T-helper 2 cell treated with Interferon-gamma antibody and Interleukin-4, amounts not matched to agents 5 μg/mL and 100 μg/mL, for 36 hours (primary cell): ENCODE data around the gene ERCC1.

Source experiments
- DNase-seq: peaks from one replicate; pipeline ENCODE4 v3.0.0; 2021; ENCODE audit warnings: low spot score
- H3K27ac Mint-ChIP-seq: one replicate; pipeline ENCODE4 v1.8.0; 2021; ENCODE audit warnings: mild to moderate bottlenecking, mixed read lengths
- H3K27me3 Mint-ChIP-seq: one replicate; pipeline ENCODE4 v1.8.0; 2021; ENCODE audit warnings: low read depth, mixed read lengths
- H3K36me3 Mint-ChIP-seq: one replicate; pipeline ENCODE4 v1.8.0; 2021; ENCODE audit warnings: low read depth, mixed read lengths
- H3K4me1 Mint-ChIP-seq: one replicate; pipeline ENCODE4 v1.8.0; 2021; ENCODE audit warnings: low read depth, mixed read lengths
- H3K4me3 Mint-ChIP-seq: one replicate; pipeline ENCODE4 v1.8.0; 2022; ENCODE audit warnings: mild to moderate bottlenecking, moderate library complexity, mixed read lengths
- H3K9me3 Mint-ChIP-seq: one replicate; pipeline ENCODE4 v1.8.0; 2021; ENCODE audit warnings: mixed read lengths

Gene ERCC1

DNA sequence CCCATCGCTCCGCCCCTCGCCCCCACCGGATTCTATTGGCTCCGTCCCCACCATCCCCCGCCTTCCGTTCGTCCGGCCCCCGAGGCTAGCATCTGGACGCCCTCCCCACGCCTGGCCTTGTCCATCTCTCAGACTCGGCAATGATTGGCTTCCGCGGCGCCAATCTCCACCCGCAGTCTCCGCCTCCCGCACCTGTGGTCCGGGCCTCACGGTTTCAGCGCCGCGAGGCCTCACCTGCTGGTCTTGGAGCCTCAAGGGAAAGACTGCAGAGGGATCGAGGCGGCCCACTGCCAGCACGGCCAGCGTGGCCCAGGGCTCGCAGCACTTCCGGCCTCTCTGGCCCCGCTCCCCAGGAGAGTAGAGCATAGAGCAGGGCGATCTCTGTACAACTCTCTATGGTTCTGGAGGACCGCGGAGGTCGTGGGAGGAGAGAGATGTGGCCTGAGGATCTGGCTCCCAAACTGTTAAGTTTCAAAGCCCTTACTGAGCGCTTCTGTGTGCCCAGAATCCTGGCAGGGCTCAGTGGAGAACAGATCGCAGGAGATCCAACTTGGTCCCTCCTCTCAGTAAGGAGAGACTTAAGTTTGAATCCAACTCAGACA is at the start of gene ERCC1:
Gene ERCC1 (minus strand): TSS at position 329 of the 602 bp plus-strand sequence. CDS start 543 bp downstream, outside the sequence.
- Mint-ChIP-seq H3K36me3 (peaks cover 17% of the 10 kb centered on the region), H3K27me3 (peaks cover 7% of the 10 kb centered on the region), H3K27ac (peak within 1 kb of the TSS; percentile 90), H3K4me3 (peak within 1 kb of the TSS; percentile 96), H3K9me3 (no peaks in the 10 kb centered on the region), H3K4me1 (peaks cover 40% of the 10 kb centered on the region)
- peak; percentile 84 for DNase-seq

DNA sequence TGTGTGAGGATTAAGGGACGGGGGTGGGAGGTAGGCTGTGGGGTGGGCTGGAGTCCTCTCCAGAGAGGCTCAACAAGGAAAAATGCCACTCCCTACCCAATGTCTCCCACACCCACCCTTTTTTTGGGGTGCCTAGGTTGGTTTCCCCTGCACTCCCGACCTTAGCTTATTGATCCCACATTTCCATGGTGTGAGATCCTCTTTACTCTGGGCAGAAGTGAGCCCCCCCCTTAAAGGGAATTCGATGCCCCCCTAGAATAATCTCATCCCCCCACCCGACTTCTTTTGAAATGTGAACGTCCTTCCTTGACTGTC is 49.6 kb upstream of the ERCC1 start:
- H3K4me3 Mint-ChIP-seq, result no peak overlapping the region
- peaks cover 29% of the 10 kb centered on the region for H3K4me1 Mint-ChIP-seq
- no peak overlapping the region for H3K27ac Mint-ChIP-seq
- H3K36me3 Mint-ChIP-seq, result no peaks in the 10 kb centered on the region
- H3K27me3 Mint-ChIP-seq, result peaks cover 56% of the 10 kb centered on the region
- no peaks in the 10 kb centered on the region for H3K9me3 Mint-ChIP-seq
- DNase-seq, result no peak

DNA sequence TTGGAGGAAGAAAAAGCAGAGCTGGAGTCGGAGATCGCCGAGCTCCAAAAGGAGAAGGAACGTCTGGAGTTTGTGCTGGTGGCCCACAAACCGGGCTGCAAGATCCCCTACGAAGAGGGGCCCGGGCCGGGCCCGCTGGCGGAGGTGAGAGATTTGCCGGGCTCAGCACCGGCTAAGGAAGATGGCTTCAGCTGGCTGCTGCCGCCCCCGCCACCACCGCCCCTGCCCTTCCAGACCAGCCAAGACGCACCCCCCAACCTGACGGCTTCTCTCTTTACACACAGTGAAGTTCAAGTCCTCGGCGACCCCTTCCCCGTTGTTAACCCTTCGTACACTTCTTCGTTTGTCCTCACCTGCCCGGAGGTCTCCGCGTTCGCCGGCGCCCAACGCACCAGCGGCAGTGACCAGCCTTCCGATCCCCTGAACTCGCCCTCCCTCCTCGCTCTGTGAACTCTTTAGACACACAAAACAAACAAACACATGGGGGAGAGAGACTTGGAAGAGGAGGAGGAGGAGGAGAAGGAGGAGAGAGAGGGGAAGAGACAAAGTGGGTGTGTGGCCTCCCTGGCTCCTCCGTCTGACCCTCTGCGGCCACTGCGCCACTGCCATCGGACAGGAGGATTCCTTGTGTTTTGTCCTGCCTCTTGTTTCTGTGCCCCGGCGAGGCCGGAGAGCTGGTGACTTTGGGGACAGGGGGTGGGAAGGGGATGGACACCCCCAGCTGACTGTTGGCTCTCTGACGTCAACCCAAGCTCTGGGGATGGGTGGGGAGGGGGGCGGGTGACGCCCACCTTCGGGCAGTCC is 49.0 kb upstream of the ERCC1 start:
- Mint-ChIP-seq H3K27me3 (peaks cover 56% of the 10 kb centered on the region), H3K9me3 (no peaks in the 10 kb centered on the region), H3K27ac (no peak overlapping the region), H3K4me1 (peaks cover 28% of the 10 kb centered on the region), H3K4me3 (no peak overlapping the region), H3K36me3 (no peaks in the 10 kb centered on the region)
- no peak for DNase-seq

DNA sequence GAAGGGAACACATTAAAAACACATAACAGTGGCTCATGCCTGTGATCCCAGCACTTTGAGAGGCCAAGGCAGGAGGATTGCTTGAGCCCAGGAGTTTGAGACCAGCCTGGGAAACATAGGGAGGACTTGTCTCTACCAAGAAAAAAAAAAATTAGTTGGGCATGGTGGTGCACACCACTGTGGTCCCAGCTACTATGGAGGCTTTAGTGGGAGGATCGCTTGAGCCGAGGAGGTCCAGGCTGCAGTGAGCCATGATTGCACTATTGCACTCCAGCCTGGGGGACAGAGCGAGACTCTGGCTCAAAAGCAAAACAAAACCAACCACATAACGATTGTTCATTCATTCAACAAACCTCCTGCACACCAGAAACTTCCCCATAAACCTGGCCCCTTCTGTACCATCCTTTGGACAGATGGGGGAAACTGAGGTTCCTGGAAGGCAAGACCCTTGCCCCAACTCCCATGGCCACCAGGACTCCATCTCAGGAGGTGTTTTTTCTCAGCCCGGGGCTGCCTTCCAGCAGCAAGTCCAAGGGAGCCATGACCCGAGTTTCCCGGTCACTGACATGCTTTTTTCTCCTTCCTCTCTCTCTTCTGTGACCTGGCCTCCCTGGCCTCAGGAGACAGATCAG is 48.3 kb upstream of the ERCC1 start:
- no peak for DNase-seq
- no peaks in the 10 kb centered on the region for H3K9me3 Mint-ChIP-seq
- peak overlapping the region; percentile 8 for H3K4me3 Mint-ChIP-seq
- H3K27me3 Mint-ChIP-seq, result peaks cover 58% of the 10 kb centered on the region
- H3K4me1 Mint-ChIP-seq, result peaks cover 23% of the 10 kb centered on the region
- no peak overlapping the region for H3K27ac Mint-ChIP-seq
- H3K36me3 Mint-ChIP-seq, result no peaks in the 10 kb centered on the region

DNA sequence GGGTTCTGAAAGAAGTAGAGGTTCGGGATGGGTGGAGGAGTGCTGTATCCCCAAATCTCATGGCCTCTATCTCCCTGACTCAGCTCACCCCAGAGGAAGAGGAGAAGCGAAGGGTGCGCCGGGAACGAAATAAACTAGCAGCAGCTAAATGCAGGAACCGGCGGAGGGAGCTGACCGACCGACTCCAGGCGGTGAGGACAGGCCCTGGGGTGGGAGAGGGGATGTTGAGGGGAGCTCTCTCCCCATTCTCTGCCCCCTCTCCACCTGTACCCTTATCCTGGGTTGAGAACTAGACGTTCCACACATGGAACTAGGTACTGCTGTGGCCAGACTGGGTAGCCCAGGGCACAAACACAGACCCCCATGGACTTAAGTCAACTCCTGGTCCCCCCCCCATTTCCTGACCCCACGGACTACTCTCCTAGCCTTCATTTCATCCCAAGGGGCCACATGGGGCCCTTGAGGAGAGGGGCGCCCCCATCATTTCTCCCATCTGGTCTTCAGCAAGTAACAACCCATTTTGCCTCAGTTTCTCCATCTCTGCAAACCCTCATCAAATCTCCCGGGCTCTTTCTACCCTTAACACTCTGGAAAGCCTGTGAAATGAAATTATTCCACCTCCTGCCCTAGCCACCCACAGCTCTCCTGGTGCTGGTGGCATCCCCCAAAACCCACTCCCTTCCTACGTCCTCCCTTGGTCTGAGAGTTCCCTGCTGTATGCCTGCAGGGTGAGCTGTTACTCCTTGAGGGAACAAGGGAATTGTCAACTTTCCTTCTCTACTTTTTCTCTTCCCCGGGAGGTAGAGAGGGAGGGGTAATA is 47.6 kb upstream of the ERCC1 start:
- Mint-ChIP-seq H3K9me3 (no peaks in the 10 kb centered on the region), H3K27me3 (peaks cover 56% of the 10 kb centered on the region), H3K4me3 (peak overlapping the region; percentile 8), H3K4me1 (peaks cover 20% of the 10 kb centered on the region), H3K27ac (no peak overlapping the region), H3K36me3 (no peaks in the 10 kb centered on the region)
- no peak for DNase-seq

DNA sequence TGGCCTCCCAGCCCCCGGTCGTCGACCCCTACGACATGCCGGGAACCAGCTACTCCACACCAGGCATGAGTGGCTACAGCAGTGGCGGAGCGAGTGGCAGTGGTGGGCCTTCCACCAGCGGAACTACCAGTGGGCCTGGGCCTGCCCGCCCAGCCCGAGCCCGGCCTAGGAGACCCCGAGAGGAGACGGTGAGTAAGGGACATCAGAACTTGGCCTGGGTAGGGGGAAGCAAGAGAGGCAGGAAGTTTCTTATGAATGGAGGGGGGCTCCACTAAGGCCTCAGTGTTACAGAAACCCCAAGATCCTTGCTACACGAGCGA is 47.0 kb upstream of the ERCC1 start:
- DNase-seq, result no peak
- Mint-ChIP-seq H3K27ac (peak overlapping the region; percentile 92), H3K4me1 (peaks cover 19% of the 10 kb centered on the region), H3K9me3 (no peaks in the 10 kb centered on the region), H3K36me3 (no peaks in the 10 kb centered on the region), H3K27me3 (peaks cover 53% of the 10 kb centered on the region), H3K4me3 (peak overlapping the region; percentile 85)

DNA sequence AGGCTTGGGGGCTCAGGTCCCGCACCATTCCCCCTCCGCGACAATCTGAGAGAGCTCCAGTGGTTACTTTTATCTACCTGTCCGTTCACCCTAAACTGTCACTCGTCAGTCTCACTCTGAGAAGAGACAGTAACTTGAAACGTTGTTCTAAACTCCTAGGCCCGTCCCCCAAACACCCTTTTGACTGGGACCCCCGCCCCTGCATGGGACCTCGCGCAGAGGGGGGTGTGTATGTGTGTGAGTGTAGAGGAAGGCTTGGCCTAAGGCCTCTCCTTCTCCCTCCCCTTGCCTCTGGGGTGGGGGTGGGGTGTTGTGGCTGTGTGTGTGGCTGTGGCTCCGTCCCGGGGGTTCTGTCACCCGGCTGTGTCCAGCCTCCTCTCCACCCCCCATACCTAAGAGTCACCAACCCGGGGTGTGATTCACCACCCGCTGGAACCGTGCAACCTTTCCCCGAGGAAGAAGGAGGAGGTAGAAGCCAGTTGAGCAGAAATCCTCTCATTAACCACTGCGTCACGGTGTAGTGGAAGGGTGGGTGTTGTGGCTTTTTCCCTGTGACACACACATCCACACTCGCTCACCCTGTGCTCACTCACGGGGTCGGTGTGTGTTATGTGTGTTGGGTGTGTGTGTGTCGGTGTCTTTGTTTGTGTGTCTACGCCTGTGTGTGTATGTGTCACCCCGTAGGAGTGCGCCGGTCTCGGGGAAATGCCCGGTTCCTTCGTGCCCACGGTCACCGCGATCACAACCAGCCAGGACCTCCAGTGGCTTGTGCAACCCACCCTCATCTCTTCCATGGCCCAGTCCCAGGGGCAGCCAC is 46.4 kb upstream of the ERCC1 start:
- Mint-ChIP-seq H3K4me1 (peaks cover 18% of the 10 kb centered on the region), H3K27ac (peak overlapping the region; percentile 92), H3K36me3 (no peaks in the 10 kb centered on the region), H3K27me3 (peaks cover 52% of the 10 kb centered on the region), H3K9me3 (no peaks in the 10 kb centered on the region), H3K4me3 (peak overlapping the region; percentile 85)
- DNase-seq, result peak; percentile 43

DNA sequence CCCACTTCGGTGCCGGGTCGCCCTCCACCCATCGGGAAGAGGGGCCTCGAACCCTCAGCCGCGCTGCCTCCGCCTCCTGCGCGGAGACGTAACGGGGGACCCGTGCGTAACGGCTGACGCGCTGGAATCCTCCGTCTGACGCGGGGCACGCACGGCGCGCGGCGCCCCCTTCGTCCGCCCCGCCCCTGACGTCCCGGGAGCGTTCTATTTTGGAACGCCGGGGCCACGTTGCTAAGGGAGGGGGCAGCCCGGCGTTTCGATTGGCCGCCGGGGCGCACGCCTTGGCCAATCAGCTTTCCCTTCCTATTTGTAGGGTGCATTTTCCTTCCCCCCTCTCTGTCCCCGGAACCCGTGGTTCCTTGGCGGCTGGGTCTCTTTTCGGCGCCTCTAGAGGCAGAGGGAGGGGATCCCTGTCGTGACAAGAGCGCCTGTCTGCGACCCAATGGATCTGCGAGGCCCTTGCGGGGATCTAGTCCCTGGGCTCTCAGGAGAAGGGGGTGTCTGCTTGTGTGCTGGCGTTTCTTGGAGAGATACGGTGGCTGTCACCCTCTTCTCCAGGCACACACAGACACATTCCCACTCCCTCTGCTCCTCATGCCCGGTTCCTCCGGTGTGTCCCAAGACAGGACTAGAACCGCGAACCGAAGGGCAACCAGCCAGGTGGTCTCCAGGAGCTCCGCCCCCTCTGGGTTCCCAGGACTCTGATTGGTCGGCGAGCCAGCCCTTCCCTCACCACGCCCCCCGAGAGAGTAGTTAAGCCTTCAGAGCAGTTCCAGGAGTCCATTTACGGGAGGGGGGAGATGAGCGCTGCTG is 45.6 kb upstream of the ERCC1 start:
- peak; percentile 93 for DNase-seq
- H3K36me3 Mint-ChIP-seq, result no peaks in the 10 kb centered on the region
- peaks cover 16% of the 10 kb centered on the region for H3K4me1 Mint-ChIP-seq
- H3K27me3 Mint-ChIP-seq, result peaks cover 48% of the 10 kb centered on the region
- H3K4me3 Mint-ChIP-seq, result peak overlapping the region; percentile 85
- no peaks in the 10 kb centered on the region for H3K9me3 Mint-ChIP-seq
- peak overlapping the region; percentile 92 for H3K27ac Mint-ChIP-seq

DNA sequence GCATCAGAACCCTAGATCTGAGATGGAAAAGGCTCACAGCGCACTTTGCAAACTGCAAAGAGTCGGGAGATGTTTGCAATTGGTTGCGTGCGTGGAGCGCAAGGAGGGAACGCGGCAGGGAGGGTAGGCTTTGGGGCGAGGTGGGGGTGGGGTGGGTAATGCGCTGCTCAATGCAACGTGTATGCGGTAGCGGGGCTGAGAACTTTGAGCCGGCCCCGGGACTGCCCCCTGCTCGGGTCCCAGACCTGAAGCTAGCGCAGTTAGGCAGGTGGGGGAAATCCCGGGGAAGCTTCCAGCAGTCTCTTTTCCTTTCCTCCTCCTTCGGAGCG is 45.0 kb upstream of the ERCC1 start:
- peaks cover 16% of the 10 kb centered on the region for H3K4me1 Mint-ChIP-seq
- DNase-seq, result no peak
- no peaks in the 10 kb centered on the region for H3K36me3 Mint-ChIP-seq

DNA sequence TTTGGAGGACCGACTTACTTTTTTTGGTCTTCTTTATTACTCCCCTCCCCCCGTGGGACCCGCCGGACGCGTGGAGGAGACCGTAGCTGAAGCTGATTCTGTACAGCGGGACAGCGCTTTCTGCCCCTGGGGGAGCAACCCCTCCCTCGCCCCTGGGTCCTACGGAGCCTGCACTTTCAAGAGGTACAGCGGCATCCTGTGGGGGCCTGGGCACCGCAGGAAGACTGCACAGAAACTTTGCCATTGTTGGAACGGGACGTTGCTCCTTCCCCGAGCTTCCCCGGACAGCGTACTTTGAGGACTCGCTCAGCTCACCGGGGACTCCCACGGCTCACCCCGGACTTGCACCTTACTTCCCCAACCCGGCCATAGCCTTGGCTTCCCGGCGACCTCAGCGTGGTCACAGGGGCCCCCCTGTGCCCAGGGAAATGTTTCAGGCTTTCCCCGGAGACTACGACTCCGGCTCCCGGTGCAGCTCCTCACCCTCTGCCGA is 44.5 kb upstream of the ERCC1 start:
- Mint-ChIP-seq H3K4me3 (peak overlapping the region; percentile 85), H3K27me3 (peaks cover 38% of the 10 kb centered on the region), H3K9me3 (no peaks in the 10 kb centered on the region), H3K36me3 (no peaks in the 10 kb centered on the region), H3K4me1 (peaks cover 16% of the 10 kb centered on the region), H3K27ac (peak overlapping the region; percentile 92)
- DNase-seq, result no peak

More for the DNA sequence above, 45.0 kb upstream of the ERCC1 start:
- no peaks in the 10 kb centered on the region for H3K9me3 Mint-ChIP-seq
- H3K27me3 Mint-ChIP-seq, result peaks cover 42% of the 10 kb centered on the region
- peak overlapping the region; percentile 85 for H3K4me3 Mint-ChIP-seq
- H3K27ac Mint-ChIP-seq, result peak overlapping the region; percentile 92

DNA sequence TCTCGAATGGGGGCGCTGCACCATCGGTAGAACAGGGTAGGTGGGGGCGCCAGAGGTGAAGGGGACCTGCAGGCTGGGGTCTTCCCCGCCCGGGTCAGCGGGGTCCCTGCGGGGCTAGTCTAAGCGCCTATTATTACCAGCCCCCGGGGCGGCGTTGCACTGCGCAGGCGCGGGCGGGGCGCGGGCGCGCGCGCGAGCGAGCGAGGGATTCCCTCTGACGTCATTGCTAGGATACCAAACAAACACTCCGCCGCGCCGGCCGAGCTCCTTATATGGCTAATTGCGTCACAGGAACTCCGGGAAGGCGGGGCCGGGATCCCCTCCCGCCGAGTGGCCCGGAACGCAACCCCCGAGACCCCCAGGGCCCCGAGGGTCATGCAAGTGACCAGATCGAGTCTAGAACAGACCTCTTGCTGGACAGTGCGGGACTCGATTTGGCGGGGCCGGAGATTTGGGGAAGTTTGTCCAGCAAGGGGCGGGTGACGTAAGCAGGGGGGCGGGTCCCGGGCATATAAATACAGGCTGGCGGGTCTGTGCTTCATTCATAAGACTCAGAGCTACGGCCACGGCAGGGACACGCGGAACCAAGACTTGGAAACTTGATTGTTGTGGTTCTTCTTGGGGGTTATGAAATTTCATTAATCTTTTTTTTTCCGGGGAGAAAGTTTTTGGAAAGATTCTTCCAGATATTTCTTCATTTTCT is 43.9 kb upstream of the ERCC1 start, which contains the start of gene FOSB:
Gene FOSB (plus strand): TSS at position 541 of the 703 bp plus-strand sequence. CDS start 591 bp downstream, outside the sequence.
- peak; percentile 92 for DNase-seq
- H3K36me3 Mint-ChIP-seq, result no peaks in the 10 kb centered on the region
- peaks cover 13% of the 10 kb centered on the region for H3K4me1 Mint-ChIP-seq
- H3K27ac Mint-ChIP-seq, result peak within 1 kb of the TSS; percentile 92
- no peaks in the 10 kb centered on the region for H3K9me3 Mint-ChIP-seq
- peaks cover 33% of the 10 kb centered on the region for H3K27me3 Mint-ChIP-seq
- H3K4me3 Mint-ChIP-seq, result peak within 1 kb of the TSS; percentile 85

DNA sequence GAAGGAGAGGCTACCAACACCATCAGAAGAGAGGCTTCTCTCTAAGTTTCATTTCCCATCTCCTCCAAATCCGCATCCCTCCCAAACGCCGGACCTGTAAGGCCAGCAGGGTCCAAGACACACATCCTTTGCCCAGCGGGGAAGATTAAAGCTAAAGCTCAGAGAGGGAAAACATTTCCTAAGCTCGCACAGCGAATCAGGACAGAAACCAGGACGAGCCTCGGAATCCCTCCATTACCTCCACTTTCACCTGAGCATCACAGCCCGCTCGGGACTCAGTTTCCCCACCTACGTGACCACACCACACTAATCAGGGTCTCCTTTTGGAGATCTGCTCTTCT is 43.4 kb upstream of the ERCC1 start:
- Mint-ChIP-seq H3K4me1 (peaks cover 13% of the 10 kb centered on the region), H3K36me3 (no peaks in the 10 kb centered on the region), H3K27me3 (peaks cover 29% of the 10 kb centered on the region), H3K9me3 (no peaks in the 10 kb centered on the region), H3K4me3 (peak overlapping the region; percentile 85), H3K27ac (peak overlapping the region; percentile 62)
- DNase-seq, result no peak
